Upper lobe of left lung (tissue), 6 donors: Measurements from ENCODE around the gene LYPD6B. TPM values are rescaled to one million over a fixed set of nuclear protein-coding genes. Genes with fewer than 3 reads are reported as not detected.

Experiments
- ATAC-seq, 2 donors: fragments of 200-7000 bp; cut with Tn5 transposase; one replicate each; pipeline ENCODE4 v1.9.1; 2022; ENCODE audit warnings: mild to moderate bottlenecking in 2 of 2, moderate library complexity in 2 of 2; ENCODE audit not compliant: low FRiP score in 2 of 2
- DNase-seq, 2 donors: peaks; one replicate each; pipeline ENCODE4 v3.0.0-alpha.2; 2019 to 2020
- H3K27ac ChIP-seq, 4 donors: fragments of 200-600 bp; sonication (generic); one replicate each; pipeline ENCODE4 v1.5.1; 2016 to 2019
- H3K27me3 ChIP-seq, 4 donors: fragments of 200-600 bp; sonication (generic); one replicate each; pipeline ENCODE4 v1.5.1; 2017 to 2019
- H3K36me3 ChIP-seq, 4 donors: fragments of 200-600 bp; sonication (generic); one replicate each; pipeline ENCODE4 v1.5.1; 2016 to 2019
- H3K4me1 ChIP-seq, 4 donors: fragments of 200-600 bp; sonication (generic); one replicate each; pipeline ENCODE4 v1.5.1; 2018 to 2019
- H3K4me3 ChIP-seq, 4 donors: fragments of 200-600 bp; sonication (generic); one replicate each; pipeline ENCODE4 v1.5.1; 2017 to 2019; ENCODE audit warnings: mild to moderate bottlenecking in 2 of 4, moderate library complexity in 1 of 4
- H3K9me3 ChIP-seq, 4 donors: fragments of 200-600 bp; sonication (generic); one replicate each; pipeline ENCODE4 v1.5.1; 2018 to 2019
- CTCF ChIP-seq, 6 experiments: fragments of 450-650 bp in 4 of 6; fragments of 200-600 bp in 2 of 6; sonication (generic) in 2 of 6; IDR thresholded peaks; one replicate each; pipeline ENCODE4 v1.5.1; 2016 to 2019; ENCODE audit warnings: antibody characterized with exemption in 6 of 6
- EP300 ChIP-seq, 4 donors: sonication (generic); formaldehyde crosslinking; IDR thresholded peaks; one replicate each; pipeline ENCODE4 v1.5.1; 2017; ENCODE audit warnings: antibody characterized with exemption in 4 of 4, control low read depth in 2 of 4
- POLR2A ChIP-seq, 4 donors: fragments of 450-650 bp; IDR thresholded peaks; one replicate each; pipeline ENCODE4 v1.5.1; 2016 to 2017; ENCODE audit warnings: antibody characterized with exemption in 4 of 4, mild to moderate bottlenecking in 2 of 4
- POLR2AphosphoS5 ChIP-seq, 2 donors: sonication (generic); formaldehyde crosslinking; IDR thresholded peaks; one replicate each; pipeline ENCODE4 v1.5.1; 2017; ENCODE audit warnings: antibody characterized with exemption in 2 of 2
- WGBS, 2 donors: methylation state at CpG; one replicate each; pipeline ENCODE4 v1.1.5; 2017 to 2018; 5-methylcytosine and 5-hydroxymethylcytosine counted together
- total RNA-seq, 6 donors: library from RNA; depleted of rRNA in 4 of 6; stranded (reverse); fragments of >200 nt in 4 of 6; gene quantifications; one replicate each; pipeline versions ENCODE4 v1.1.0 to v1.2.1, GENCODE V29; 2016 to 2021
- donor health status: DM: no; HTN: no; CAD: no; lungs with moderate emphysema.
- donor health status: DM: no; HTN: yes; CAD: no; lungs with severe emphysema.

The LYPD6B gene
- total RNA-seq, 6 donors from 2014 or later: 0.43 to 6.7 (median 1.1) TPM; not detected in 2

DNA sequence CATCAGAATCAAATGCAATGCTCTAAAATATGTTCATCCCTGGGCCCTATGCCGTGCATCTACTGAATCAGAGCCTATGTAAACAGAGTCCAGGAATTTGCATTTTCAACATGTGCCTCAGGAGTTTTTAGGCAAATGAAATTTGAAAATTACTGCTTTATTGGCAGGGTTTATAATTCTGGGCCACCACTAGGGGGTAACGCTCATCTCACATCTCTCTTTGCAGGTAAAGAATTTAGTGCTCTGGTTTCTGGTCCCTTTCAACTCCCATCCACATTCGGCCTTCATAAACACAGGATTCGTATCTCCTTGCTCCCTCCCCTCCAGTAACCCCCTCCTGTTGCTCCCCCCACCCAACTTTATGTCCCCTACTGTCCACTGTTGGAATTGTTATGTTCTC lies 49.3 kb downstream of the LYPD6B start:
- H3K9me3 ChIP-seq: no peaks in the 10 kb centered on the region
- no peak overlapping the region for H3K4me3 ChIP-seq
- TF ChIP-seq CTCF (IDR thresholded peaks at IDR 0.05): no peak
- TF ChIP-seq EP300 (IDR thresholded peaks at IDR 0.05): no peak
- no peak for TF ChIP-seq POLR2AphosphoS5 (IDR thresholded peaks at IDR 0.05)
- TF ChIP-seq POLR2A (IDR thresholded peaks at IDR 0.05): no peak
- DNase-seq (no peak), ATAC-seq (no peak)
- H3K27me3 ChIP-seq: no peaks in the 10 kb centered on the region
- no peak overlapping the region for H3K27ac ChIP-seq
- H3K36me3 ChIP-seq: no peaks in the 10 kb centered on the region
- 84 to 86% methylated on average over 4 of the region's 4 CpGs for WGBS, 2 donors
- H3K4me1 ChIP-seq: peaks cover 2 to 22% (median 11%) of the 10 kb centered on the region in 4 donors

DNA sequence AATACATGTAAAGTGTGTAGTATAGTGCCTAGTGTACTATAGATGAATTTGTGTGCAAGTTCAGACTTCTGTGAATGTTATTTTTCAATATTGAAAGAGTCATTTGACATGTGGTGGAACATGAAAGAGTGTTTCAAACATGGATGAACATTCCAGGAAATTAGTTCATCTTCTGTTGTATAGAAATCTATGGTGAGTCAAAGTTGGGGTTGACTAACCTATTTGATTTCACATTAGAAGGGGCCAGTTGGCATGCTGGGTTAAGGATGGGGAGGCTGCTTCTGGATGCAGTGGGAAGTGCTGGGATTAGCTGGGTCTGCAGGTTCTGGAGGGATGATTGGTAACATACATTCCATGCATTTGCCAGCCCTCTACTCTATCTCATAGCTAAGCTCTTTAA lies 50.6 kb downstream of the LYPD6B start:
- no peak overlapping the region for H3K27ac ChIP-seq
- H3K9me3 ChIP-seq: no peaks in the 10 kb centered on the region
- H3K36me3 ChIP-seq: no peaks in the 10 kb centered on the region
- H3K27me3 ChIP-seq: no peaks in the 10 kb centered on the region
- no peak for TF ChIP-seq EP300 (IDR thresholded peaks at IDR 0.05)
- no peak for TF ChIP-seq CTCF (IDR thresholded peaks at IDR 0.05)
- TF ChIP-seq POLR2A (IDR thresholded peaks at IDR 0.05): no peak
- no peak for TF ChIP-seq POLR2AphosphoS5 (IDR thresholded peaks at IDR 0.05)
- ATAC-seq (no peak), DNase-seq (no peak)
- peaks cover 2 to 18% (median 11%) of the 10 kb centered on the region in 4 donors for H3K4me1 ChIP-seq
- H3K4me3 ChIP-seq: no peak overlapping the region

- Histone ChIP-seq H3K4me3 (no peak overlapping the region), H3K27ac (no peak overlapping the region), H3K36me3 (no peaks in the 10 kb centered on the region), H3K27me3 (no peaks in the 10 kb centered on the region), H3K9me3 (no peaks in the 10 kb centered on the region), H3K4me1 (peaks cover 2 to 6% (median 4%) of the 10 kb centered on the region in 4 donors)
- ATAC-seq (no peak), DNase-seq (no peak)
- TF ChIP-seq EP300 (IDR thresholded peaks at IDR 0.05) (no peak), CTCF (IDR thresholded peaks at IDR 0.05) (no peak), POLR2AphosphoS5 (IDR thresholded peaks at IDR 0.05) (no peak), POLR2A (IDR thresholded peaks at IDR 0.05) (no peak)
- 84 to 91% methylated on average over 2 of the region's 2 CpGs for WGBS, 2 donors
Observed at GRCh38 chr2:149090706-149091105, 52.2 kb downstream of the LYPD6B start.

- H3K4me1 ChIP-seq: no peaks in the 10 kb centered on the region
- H3K9me3 ChIP-seq: no peaks in the 10 kb centered on the region
- no peak for DNase-seq
- TF ChIP-seq CTCF (IDR thresholded peaks at IDR 0.05): no peak
- no peak for TF ChIP-seq POLR2AphosphoS5 (IDR thresholded peaks at IDR 0.05)
- no peak for TF ChIP-seq POLR2A (IDR thresholded peaks at IDR 0.05)
- TF ChIP-seq EP300 (IDR thresholded peaks at IDR 0.05): no peak
- 96 to 97% methylated on average over 2 of the region's 2 CpGs for WGBS, 2 donors
- H3K36me3 ChIP-seq: no peaks in the 10 kb centered on the region
- no peak for ATAC-seq
- no peak overlapping the region for H3K4me3 ChIP-seq
- H3K27me3 ChIP-seq: no peaks in the 10 kb centered on the region
- H3K27ac ChIP-seq: no peak overlapping the region
Observed at GRCh38 chr2:149093579-149093978, 55.1 kb downstream of the LYPD6B start.

DNA sequence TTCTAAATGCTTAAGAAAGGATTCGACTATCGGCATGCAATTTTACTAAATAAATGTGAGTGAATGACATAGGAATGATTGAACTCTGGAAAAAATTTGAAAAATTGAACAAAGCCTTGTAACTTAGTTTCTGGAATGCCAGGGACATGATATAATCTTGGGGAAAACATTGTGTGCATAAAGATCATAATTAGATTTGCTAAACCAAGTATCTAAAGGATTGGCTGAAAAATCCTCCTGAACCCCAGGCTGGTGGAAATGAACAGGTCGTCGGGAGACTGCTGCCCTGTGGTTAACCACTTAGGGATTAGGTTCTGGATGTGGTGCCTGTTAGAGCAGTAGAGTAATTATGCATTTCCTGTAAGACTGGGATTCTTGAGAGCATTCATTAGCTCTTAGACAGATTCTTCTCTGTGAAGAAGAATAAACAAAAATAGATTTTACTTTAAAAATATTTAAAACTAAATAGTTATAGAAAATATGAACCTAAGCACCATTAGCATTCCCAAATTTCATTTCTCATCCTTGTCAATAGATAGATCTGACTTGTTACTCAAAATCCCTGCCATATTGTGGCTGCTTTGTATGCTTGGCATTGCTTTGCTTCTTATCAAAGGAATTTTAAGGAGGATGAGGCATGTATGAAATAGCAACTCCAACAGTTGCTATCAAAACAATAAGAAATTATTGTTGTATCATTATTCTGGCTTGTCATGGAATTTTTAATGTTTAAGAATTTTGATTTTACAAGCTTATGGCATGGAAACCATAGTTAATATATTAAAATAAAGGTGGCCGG lies 55.9 kb downstream of the LYPD6B start:
- no peak overlapping the region for H3K27ac ChIP-seq
- 69 to 70% methylated on average over 5 of the region's 5 CpGs for WGBS, 2 donors

More for the DNA sequence above, 55.9 kb downstream of the LYPD6B start:
- Histone ChIP-seq H3K4me1 (peaks cover 0 to 2% (median 0%) of the 10 kb centered on the region in 4 donors), H3K27me3 (no peaks in the 10 kb centered on the region), H3K36me3 (no peaks in the 10 kb centered on the region), H3K4me3 (no peak overlapping the region), H3K9me3 (no peaks in the 10 kb centered on the region)
- ATAC-seq (no peak), DNase-seq (no peak)
- TF ChIP-seq POLR2AphosphoS5 (IDR thresholded peaks at IDR 0.05) (no peak), EP300 (IDR thresholded peaks at IDR 0.05) (no peak), CTCF (IDR thresholded peaks at IDR 0.05) (no peak)
